Raji (cell line): Measurements from ENCODE around the gene VPS8.

Experiments used
- POLR2A ChIP-seq: IDR thresholded peaks from 2 replicates; pipeline ENCODE4 v1.6.1; 2011; ENCODE audit warnings: low read depth, low read length, control low read depth; ENCODE audit not compliant: insufficient read depth

The VPS8 gene

GRCh38 chr3:185082149-185082548, 270.2 kb downstream of the VPS8 start:
- no peak for TF ChIP-seq POLR2A

- no peak for TF ChIP-seq POLR2A
These were observed 270.9 kb downstream of the VPS8 start for GRCh38 chr3:185082829-185083228.

GRCh38 chr3:185084402-185084801, 272.4 kb downstream of the VPS8 start:
- no peak for TF ChIP-seq POLR2A

- no peak for TF ChIP-seq POLR2A
These were observed 272.9 kb downstream of the VPS8 start for GRCh38 chr3:185084901-185085300.

GRCh38 chr3:185087419-185087818, 275.5 kb downstream of the VPS8 start:
- no peak for TF ChIP-seq POLR2A

GRCh38 chr3:185089343-185089742, 277.4 kb downstream of the VPS8 start:
- no peak for TF ChIP-seq POLR2A

GRCh38 chr3:185089751-185090150, 277.8 kb downstream of the VPS8 start:
- no peak for TF ChIP-seq POLR2A

GRCh38 chr3:185090811-185091210, 278.8 kb downstream of the VPS8 start:
- TF ChIP-seq POLR2A, result no peak

GRCh38 chr3:185093116-185093515, 281.1 kb downstream of the VPS8 start:
- no peak for TF ChIP-seq POLR2A

- TF ChIP-seq POLR2A, result no peak
These were observed 282.7 kb downstream of the VPS8 start for GRCh38 chr3:185094697-185095096.
